Neural cell (in vitro differentiated cells): ENCODE data around the gene PKHD1. TPM values are rescaled to one million over a fixed set of nuclear protein-coding genes. Genes with fewer than 3 reads are reported as not detected.

Source experiments
- H2AFZ ChIP-seq: fragments of 200-600, 300-800 bp; sonication (generic), shearing (Covaris generic); 2 replicates; pipeline ENCODE4 v1.6.0; 2014; ENCODE audit warnings: low read depth, mild to moderate bottlenecking, antibody characterized with exemption, low read length, moderate library complexity
- H3F3A ChIP-seq: fragments of 200-600 bp; shearing (Covaris generic); 2 replicates; pipeline ENCODE4 v1.6.1; 2016; ENCODE audit warnings: mild to moderate bottlenecking, moderate library complexity, mixed read lengths, antibody characterized with exemption, low read length; ENCODE audit not compliant: insufficient read depth, poor library complexity, severe bottlenecking
- H3K27ac ChIP-seq: fragments of 200-600, 300-800 bp; sonication (generic), shearing (Covaris generic); 2 replicates; pipeline ENCODE4 v1.5.1; 2014; ENCODE audit warnings: mild to moderate bottlenecking, low read length, moderate library complexity
- H3K27me3 ChIP-seq: fragments of 300-800, 200-600 bp; sonication (generic), shearing (Covaris generic); 2 replicates; pipeline ENCODE4 v1.6.0; 2014; ENCODE audit warnings: mild to moderate bottlenecking, low read depth, low read length, moderate library complexity; ENCODE audit not compliant: insufficient read depth
- H3K36me3 ChIP-seq: fragments of 300-800, 200-600 bp; sonication (generic), shearing (Covaris generic); 2 replicates; pipeline ENCODE4 v1.5.1; 2014; ENCODE audit warnings: mild to moderate bottlenecking, antibody characterized with exemption, low read length, moderate library complexity; ENCODE audit not compliant: insufficient read depth
- H3K4me2 ChIP-seq: fragments of 300-800, 200-600 bp; sonication (generic), shearing (Covaris generic); 2 replicates; pipeline ENCODE4 v1.6.0; 2014; ENCODE audit warnings: mild to moderate bottlenecking, low read length
- H3K4me3 ChIP-seq: fragments of 300-800, 200-600 bp; sonication (generic), shearing (Covaris generic); 2 replicates; pipeline ENCODE4 v1.5.1; 2014; ENCODE audit warnings: mild to moderate bottlenecking, low read length, moderate library complexity
- H3K79me2 ChIP-seq: fragments of 200-600 bp; shearing (Covaris generic); replicated peaks from 2 replicates; pipeline ENCODE4 v1.6.0; 2014; ENCODE audit warnings: mild to moderate bottlenecking, low read length, moderate library complexity; ENCODE audit not compliant: insufficient read depth
- H3K9ac ChIP-seq: fragments of 300-800, 200-600 bp; sonication (generic), shearing (Covaris generic); 2 replicates; pipeline ENCODE4 v1.6.1; 2016; ENCODE audit warnings: mild to moderate bottlenecking, low read length, mixed read lengths
- H3K9me2 ChIP-seq: fragments of 200-600 bp; shearing (Covaris generic); 2 replicates; pipeline ENCODE4 v1.6.1; 2016; ENCODE audit warnings: mild to moderate bottlenecking, low read length, mixed read lengths; ENCODE audit not compliant: insufficient read depth
- H3K9me3 ChIP-seq: fragments of 200-600, 300-800 bp; sonication (generic), shearing (Covaris generic); 2 replicates; pipeline ENCODE4 v1.6.1; 2016; ENCODE audit warnings: mild to moderate bottlenecking, mixed run types, low read length, moderate library complexity, mixed read lengths
- H4K20me1 ChIP-seq: fragments of 200-600 bp; shearing (Covaris generic); 2 replicates; pipeline ENCODE4 v1.6.1; 2016; ENCODE audit warnings: mild to moderate bottlenecking, mixed run types; ENCODE audit not compliant: insufficient read depth
- EP300 ChIP-seq: fragments of 450-650 bp; conservative IDR thresholded peaks from 2 replicates; pipeline ENCODE4 v1.6.1; 2014; ENCODE audit warnings: antibody characterized with exemption, mild to moderate bottlenecking, moderate library complexity; ENCODE audit not compliant: poor library complexity, severe bottlenecking
- EZH2 ChIP-seq: fragments of 200-600, 300-800 bp; shearing (Covaris generic), sonication (generic); IDR thresholded peaks from 2 replicates; pipeline ENCODE4 v1.6.1; 2014; ENCODE audit warnings: antibody characterized with exemption, low read length, borderline replicate concordance, mild to moderate bottlenecking; ENCODE audit not compliant: insufficient read depth, poor library complexity, severe bottlenecking
- MXI1 ChIP-seq: fragments of 450-650 bp; conservative IDR thresholded peaks from 2 replicates; pipeline ENCODE4 v1.6.1; 2014; ENCODE audit warnings: antibody characterized with exemption, mild to moderate bottlenecking; ENCODE audit not compliant: poor library complexity, severe bottlenecking
- POLR2AphosphoS5 ChIP-seq: IDR thresholded peaks from 2 replicates; pipeline ENCODE4 v1.6.1; 2012
- RAD21 ChIP-seq: fragments of 450-650 bp; conservative IDR thresholded peaks from 2 replicates; pipeline ENCODE4 v1.6.1; 2014; ENCODE audit warnings: antibody characterized with exemption, mild to moderate bottlenecking, moderate library complexity
- SMC3 ChIP-seq: fragments of 450-650 bp; conservative IDR thresholded peaks from 2 replicates; pipeline ENCODE4 v1.6.1; 2014; ENCODE audit warnings: antibody characterized with exemption, mild to moderate bottlenecking, moderate library complexity; ENCODE audit not compliant: poor library complexity
- TAF1 ChIP-seq: IDR thresholded peaks from 2 replicates; pipeline ENCODE4 v1.6.1; 2012; ENCODE audit warnings: low read depth
- polyA plus RNA-seq: library from polyadenylated mRNA; depleted of rRNA; stranded (reverse); fragments of >200 nt; gene quantifications from 2 replicates; pipeline ENCODE4 v1.2.3, GENCODE V29; 2014
- TF ChIP-seq, protein P1 (sequence below): IDR thresholded peaks from 2 replicates; pipeline ENCODE4 v1.6.1; 2012; ENCODE audit warnings: borderline replicate concordance
- TF ChIP-seq, protein P2 (sequence below): fragments of 450-650 bp; IDR thresholded peaks from 2 replicates; pipeline ENCODE4 v1.5.1; 2014; ENCODE audit warnings: antibody characterized with exemption, mild to moderate bottlenecking, moderate library complexity; ENCODE audit not compliant: poor library complexity, severe bottlenecking

The PKHD1 gene
- polyA plus RNA-seq, 1 donor from 2014 or later: not detected

DNA sequence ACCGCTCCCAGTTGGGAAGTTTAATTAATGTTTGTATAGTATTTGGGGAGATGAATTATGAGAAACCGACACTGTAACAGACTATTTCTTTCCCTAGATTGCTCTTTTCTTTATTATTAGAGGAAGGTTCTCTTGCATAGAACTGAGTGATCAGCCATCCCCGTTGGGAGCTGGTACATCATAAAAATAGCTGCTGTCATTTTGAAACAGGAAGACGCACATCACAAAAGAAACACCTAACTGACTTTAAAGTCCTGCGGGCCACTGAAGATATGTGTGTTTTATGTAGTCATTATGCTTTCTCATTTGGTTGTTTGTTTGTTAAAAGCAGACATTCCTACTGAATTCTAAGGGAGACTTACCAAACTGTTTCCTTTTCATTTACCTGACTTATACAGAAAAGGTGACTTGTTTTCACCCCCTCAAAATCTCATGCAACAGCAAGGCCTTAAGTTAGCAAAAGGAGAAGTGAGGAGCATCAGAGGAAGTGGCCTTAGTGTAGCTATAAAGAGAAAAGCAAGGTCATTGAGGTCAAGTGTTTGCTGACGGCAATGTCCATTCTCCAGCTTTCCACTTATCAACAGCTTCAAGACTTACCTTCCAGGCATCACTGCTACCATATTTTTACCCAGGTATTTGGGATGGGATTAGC lies 91.0 kb downstream of the PKHD1 start:
- H3K4me3 ChIP-seq: no peak overlapping the region
- TF ChIP-seq EZH2 (no peak), MXI1 (no peak), POLR2AphosphoS5 (no peak), RAD21 (no peak), SMC3 (no peak), EP300 (no peak), TAF1 (no peak)
- TF ChIP-seq, protein P1, sequence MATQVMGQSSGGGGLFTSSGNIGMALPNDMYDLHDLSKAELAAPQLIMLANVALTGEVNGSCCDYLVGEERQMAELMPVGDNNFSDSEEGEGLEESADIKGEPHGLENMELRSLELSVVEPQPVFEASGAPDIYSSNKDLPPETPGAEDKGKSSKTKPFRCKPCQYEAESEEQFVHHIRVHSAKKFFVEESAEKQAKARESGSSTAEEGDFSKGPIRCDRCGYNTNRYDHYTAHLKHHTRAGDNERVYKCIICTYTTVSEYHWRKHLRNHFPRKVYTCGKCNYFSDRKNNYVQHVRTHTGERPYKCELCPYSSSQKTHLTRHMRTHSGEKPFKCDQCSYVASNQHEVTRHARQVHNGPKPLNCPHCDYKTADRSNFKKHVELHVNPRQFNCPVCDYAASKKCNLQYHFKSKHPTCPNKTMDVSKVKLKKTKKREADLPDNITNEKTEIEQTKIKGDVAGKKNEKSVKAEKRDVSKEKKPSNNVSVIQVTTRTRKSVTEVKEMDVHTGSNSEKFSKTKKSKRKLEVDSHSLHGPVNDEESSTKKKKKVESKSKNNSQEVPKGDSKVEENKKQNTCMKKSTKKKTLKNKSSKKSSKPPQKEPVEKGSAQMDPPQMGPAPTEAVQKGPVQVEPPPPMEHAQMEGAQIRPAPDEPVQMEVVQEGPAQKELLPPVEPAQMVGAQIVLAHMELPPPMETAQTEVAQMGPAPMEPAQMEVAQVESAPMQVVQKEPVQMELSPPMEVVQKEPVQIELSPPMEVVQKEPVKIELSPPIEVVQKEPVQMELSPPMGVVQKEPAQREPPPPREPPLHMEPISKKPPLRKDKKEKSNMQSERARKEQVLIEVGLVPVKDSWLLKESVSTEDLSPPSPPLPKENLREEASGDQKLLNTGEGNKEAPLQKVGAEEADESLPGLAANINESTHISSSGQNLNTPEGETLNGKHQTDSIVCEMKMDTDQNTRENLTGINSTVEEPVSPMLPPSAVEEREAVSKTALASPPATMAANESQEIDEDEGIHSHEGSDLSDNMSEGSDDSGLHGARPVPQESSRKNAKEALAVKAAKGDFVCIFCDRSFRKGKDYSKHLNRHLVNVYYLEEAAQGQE: no peak
- TF ChIP-seq, protein P2, sequence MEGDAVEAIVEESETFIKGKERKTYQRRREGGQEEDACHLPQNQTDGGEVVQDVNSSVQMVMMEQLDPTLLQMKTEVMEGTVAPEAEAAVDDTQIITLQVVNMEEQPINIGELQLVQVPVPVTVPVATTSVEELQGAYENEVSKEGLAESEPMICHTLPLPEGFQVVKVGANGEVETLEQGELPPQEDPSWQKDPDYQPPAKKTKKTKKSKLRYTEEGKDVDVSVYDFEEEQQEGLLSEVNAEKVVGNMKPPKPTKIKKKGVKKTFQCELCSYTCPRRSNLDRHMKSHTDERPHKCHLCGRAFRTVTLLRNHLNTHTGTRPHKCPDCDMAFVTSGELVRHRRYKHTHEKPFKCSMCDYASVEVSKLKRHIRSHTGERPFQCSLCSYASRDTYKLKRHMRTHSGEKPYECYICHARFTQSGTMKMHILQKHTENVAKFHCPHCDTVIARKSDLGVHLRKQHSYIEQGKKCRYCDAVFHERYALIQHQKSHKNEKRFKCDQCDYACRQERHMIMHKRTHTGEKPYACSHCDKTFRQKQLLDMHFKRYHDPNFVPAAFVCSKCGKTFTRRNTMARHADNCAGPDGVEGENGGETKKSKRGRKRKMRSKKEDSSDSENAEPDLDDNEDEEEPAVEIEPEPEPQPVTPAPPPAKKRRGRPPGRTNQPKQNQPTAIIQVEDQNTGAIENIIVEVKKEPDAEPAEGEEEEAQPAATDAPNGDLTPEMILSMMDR: no peak
- no peaks in the 10 kb centered on the region for H3K9me2 ChIP-seq
- H3K27me3 ChIP-seq: no peaks in the 10 kb centered on the region
- no peak overlapping the region for H3K4me2 ChIP-seq
- no peaks in the 10 kb centered on the region for H3K9me3 ChIP-seq
- H3K27ac ChIP-seq: no peak overlapping the region
- H3K36me3 ChIP-seq: no peaks in the 10 kb centered on the region
- H3K79me2 ChIP-seq: no peaks in the 10 kb centered on the region
- H2AFZ ChIP-seq: no peak overlapping the region
- H3F3A ChIP-seq: no peaks in the 10 kb centered on the region
- H4K20me1 ChIP-seq: no peaks in the 10 kb centered on the region
- H3K9ac ChIP-seq: no peak overlapping the region

DNA sequence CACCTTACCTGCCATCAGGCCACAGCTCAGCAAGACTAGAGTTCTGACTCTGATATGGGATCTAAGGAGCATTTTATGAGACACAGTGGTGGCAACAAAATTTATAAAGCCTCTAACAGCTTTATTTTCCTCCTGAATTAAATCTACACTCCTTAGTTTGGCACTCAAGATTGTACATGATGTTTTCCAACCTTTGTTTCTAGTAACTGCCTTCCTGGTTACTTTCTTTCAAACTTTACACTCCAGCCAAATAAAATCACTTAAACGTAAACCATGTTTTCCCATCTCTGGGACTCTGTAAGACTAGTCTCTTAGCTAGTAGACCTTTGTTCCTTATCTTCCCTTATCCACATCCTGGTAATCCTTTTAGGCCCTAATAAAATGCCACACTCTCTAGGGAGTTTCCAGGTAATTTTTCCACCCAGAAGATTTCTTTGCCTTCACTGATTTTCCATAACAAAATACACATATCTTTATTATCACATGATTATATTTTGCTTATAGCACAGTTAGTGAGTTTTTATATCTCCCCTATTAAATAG lies 92.1 kb downstream of the PKHD1 start:
- Histone ChIP-seq H4K20me1 (no peaks in the 10 kb centered on the region), H3K9ac (no peak overlapping the region), H3F3A (no peaks in the 10 kb centered on the region), H3K4me3 (no peak overlapping the region), H3K4me2 (no peak overlapping the region), H3K9me2 (no peaks in the 10 kb centered on the region), H3K79me2 (no peaks in the 10 kb centered on the region), H3K36me3 (no peaks in the 10 kb centered on the region), H3K27me3 (no peaks in the 10 kb centered on the region), H3K9me3 (no peaks in the 10 kb centered on the region), H2AFZ (no peak overlapping the region), H3K27ac (no peak overlapping the region)
- TF ChIP-seq MXI1: no peak
- TF ChIP-seq RAD21: no peak
- TF ChIP-seq, protein P1: no peak
- no peak for TF ChIP-seq POLR2AphosphoS5
